NCI-H510A treated with DMSO at 0.1 percent for 48 hours (cell line): Measurements from ENCODE around the gene PDZRN3.

Experiments
- DNase-seq: peaks from one replicate; lab custom pipeline; 2025; lab: John Stamatoyannopoulos, UW

PDZRN3 gene

DNA sequence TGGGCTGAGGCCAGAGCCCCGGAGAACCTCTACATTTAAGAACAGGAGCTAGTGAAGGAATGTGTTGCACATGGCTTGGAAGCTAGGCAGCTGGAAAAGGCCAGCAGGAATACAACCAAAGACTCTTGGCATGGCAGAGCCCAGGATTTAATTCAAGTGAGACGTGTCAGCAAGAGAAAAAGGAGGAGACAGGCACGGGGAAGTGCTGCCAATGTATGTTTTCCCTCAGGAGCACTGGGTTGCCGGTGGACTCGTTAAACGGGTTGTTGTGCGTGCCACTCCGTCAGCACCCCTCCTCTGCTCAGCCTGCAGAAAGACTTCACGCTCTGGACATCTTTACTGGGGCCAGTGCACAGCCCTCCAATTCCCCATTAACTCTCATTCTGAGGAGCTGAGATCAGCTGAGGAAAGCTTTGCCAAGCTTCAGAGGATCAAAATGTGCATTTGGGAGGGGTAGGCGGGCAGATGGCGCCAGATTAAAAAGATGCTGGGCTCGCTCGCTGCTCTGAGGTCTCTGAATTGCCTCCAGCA, 103.7 kb downstream of the PDZRN3 start:
- no peak for DNase-seq

- peak; percentile 35 for DNase-seq
These were observed 108.1 kb downstream of the PDZRN3 start for GRCh38 chr3:73516631-73517030.

DNA sequence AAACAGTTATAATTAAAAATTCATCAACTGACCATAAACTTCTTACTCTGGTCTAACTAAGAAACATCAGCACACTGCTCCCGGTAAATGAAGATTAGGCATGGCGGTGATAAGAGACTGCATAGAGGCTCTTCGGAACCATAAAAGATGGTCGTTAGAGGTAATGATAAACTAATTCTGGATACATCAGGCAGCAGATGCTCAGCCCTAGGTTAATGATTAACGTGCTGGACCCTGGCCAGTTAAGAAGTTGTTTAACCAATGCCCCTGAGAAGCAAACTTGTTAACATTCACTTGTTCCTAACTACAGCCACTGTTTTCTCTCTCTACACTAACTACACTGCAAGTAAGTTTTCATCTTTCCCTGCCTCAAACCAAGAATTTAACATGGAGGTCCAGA, 111.5 kb downstream of the PDZRN3 start:
- no peak for DNase-seq

GRCh38 chr3:73511571-73512525, 112.9 kb downstream of the PDZRN3 start:
- peak; percentile 18 for DNase-seq

DNA sequence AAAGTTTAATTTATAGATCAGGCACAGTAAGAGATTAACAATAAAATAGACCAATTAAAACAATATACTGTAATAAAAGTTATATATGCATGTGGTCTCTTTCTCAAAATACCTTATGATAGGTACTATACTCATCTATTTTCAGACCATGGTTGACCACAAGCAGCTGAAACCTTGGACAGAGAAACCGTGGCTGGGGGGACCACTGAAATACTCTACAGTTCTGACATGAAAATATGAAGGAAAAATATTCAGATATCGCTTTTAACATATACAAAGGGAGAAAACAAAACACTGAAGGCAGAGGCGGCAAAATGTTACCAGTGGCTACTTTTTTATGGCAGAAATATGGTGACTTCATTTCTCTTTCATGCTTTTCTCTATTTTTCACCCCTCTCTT, 114.0 kb downstream of the PDZRN3 start:
- no peak for DNase-seq

DNA sequence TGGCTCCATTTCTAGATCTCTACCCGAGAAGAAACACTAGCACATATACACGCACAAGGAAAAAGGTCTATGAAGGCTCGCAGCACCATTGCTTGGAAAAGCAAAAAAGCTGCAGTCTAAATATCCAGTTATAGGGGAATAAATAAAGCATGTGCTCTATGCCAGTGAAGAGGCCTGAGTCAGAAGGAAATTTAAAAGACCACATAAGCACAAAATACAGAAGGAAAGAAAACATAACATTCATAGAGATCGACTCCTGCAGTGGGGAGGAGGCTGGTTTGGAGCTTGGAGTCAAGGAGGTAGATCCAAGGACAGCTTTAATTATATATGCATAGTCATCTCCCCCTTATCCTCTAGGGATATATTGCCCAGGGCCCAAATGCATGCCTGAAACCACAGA, 114.4 kb downstream of the PDZRN3 start:
- no peak for DNase-seq

GRCh38 chr3:73509816-73510215, 114.9 kb downstream of the PDZRN3 start:
- DNase-seq: no peak

DNA sequence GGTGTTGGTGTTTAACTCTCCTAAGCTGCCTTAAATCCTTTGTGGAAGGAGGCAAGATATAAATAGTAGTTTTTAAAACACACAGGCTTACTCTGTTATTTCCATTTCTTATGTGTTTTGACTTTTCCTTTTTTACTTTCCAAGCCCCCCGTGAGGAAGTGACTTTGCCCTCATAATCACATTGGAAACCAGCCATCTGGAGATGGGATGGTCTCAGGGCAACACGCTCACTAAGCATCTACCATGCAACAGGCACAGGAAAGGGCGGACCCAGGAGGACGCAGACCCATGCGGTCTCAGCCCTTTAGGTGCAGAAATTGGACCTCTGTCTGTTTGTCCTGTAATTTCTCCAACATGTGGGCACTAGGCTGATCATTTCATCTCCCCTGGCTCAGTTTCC, 115.7 kb downstream of the PDZRN3 start:
- DNase-seq: no peak

- peak; percentile 64 for DNase-seq
These were observed 116.3 kb downstream of the PDZRN3 start for GRCh38 chr3:73508330-73508954.

DNA sequence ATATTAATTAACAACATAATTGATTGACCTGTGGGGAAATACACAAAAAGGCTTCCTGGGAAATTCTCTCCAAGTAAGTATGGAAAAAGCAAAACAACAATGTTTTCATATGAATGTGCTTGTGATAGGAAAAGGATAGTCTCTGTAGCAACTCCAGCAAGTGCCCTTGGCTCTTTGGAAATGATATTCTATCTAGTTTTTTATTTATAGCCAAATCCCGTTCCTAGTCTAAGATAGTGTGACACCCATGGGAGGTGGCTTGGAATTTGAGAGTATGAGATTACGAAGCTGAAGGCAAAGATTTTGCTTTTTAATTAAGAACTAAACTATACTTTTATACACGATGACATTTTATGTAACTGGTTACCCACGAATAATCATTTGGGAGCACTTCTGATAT, 119.9 kb downstream of the PDZRN3 start:
- DNase-seq: peak; percentile 38

GRCh38 chr3:73504239-73504638, 120.5 kb downstream of the PDZRN3 start:
- peak; percentile 39 for DNase-seq

GRCh38 chr3:73503781-73504180, 121.0 kb downstream of the PDZRN3 start:
- DNase-seq: no peak

DNA sequence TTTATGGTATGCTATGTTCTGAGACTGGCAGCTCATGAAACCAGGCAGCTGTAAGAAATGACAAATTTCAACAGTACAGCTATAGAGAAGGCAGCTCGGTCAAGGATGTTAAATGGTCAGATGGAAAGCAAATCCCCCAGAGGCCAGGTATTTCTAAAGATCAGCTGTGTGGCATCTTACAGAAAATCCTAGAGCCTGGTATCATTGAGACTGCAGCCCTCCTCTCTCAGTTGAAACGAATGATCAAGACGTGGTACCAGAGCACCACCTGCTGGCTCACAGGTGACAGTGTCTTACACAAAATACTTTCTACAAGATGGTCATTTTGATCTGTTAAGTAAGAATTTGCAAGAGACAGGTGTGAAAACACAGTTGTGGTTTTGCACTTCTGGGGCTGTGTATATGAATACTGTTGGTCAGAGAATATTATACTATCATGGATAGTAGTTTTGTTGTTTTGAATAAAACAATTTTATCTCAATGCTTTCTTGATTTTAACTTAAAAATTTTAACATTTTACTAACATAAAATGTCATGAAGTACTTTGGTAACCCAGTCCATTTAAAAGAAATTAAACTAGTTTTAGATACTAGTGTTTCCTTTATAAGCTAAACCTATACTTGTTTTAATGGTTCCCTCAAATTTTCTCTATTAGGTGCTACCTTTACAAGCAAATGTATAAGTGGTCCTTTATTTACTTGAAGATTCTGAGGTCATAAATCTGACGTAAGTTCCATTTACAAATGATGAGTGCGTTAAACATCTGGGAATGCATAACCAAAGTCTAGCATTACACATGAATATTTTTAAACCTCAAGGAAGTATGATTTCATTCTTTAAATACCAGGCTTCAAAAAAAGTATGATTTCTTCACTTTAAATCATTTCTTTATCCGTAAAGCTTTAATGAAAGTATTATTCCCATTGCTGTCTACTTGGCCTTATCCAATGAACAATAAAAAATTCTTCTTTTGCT, 121.8 kb downstream of the PDZRN3 start:
- peak; percentile 64 for DNase-seq

- DNase-seq: no peak
These were observed 124.4 kb downstream of the PDZRN3 start for GRCh38 chr3:73500321-73500720.

- no peak for DNase-seq
These were observed 125.0 kb downstream of the PDZRN3 start for GRCh38 chr3:73499787-73500186.

GRCh38 chr3:73498764-73499622, 125.7 kb downstream of the PDZRN3 start:
- DNase-seq: no peak

- no peak for DNase-seq
These were observed 126.9 kb downstream of the PDZRN3 start for GRCh38 chr3:73497646-73498406.

GRCh38 chr3:73493543-73494308, 131.0 kb downstream of the PDZRN3 start:
- DNase-seq: no peak

GRCh38 chr3:73492186-73492585, 132.6 kb downstream of the PDZRN3 start:
- DNase-seq: no peak
